GM21381 (cell line): Measurements from ENCODE around the gene ILRUN.
"Not testable (repeated sequence)": the region's sequence is repeated elsewhere in the genome, so short reads cannot be mapped to it uniquely, and the experiment has no call there.

Source experiments
- ATAC-seq: cut with Tn5 transposase; IDR thresholded peaks from one replicate; pipeline ENCODE4 v1.9.1; 2021; ENCODE audit warnings: mild to moderate bottlenecking, moderate library complexity; ENCODE audit not compliant: unreplicated experiment

Gene ILRUN

GRCh38 chr6:34697904-34698559 is 1.5 kb upstream of the ILRUN start:
- ATAC-seq: no peak

- ATAC-seq: no peak
These were observed 923 bp upstream of the ILRUN start for GRCh38 chr6:34697544-34697836.

- ATAC-seq: no peak
These were observed 303 bp downstream of the ILRUN start for GRCh38 chr6:34696189-34696738.

GRCh38 chr6:34695729-34696188 is 808 bp downstream of the ILRUN start:
- ATAC-seq: no peak

GRCh38 chr6:34692280-34692679 is 4.3 kb downstream of the ILRUN start:
- ATAC-seq: no peak

- ATAC-seq: no peak
These were observed 6.8 kb downstream of the ILRUN start for GRCh38 chr6:34689742-34690141.

GRCh38 chr6:34688956-34689355 is 7.6 kb downstream of the ILRUN start:
- ATAC-seq: no peak

GRCh38 chr6:34684919-34685318 is 11.6 kb downstream of the ILRUN start:
- ATAC-seq: no peak

- no peak for ATAC-seq
These were observed 12.2 kb downstream of the ILRUN start for GRCh38 chr6:34684364-34684763.

GRCh38 chr6:34680802-34681515 is 15.6 kb downstream of the ILRUN start:
- no peak for ATAC-seq

GRCh38 chr6:34680313-34680712 is 16.3 kb downstream of the ILRUN start:
- ATAC-seq: not testable (repeated sequence)

- ATAC-seq: no peak
These were observed 16.9 kb downstream of the ILRUN start for GRCh38 chr6:34679552-34680253.

GRCh38 chr6:34676140-34676539 is 20.4 kb downstream of the ILRUN start:
- no peak for ATAC-seq

- ATAC-seq: not testable (repeated sequence)
These were observed 21.6 kb downstream of the ILRUN start for GRCh38 chr6:34674930-34675329.

GRCh38 chr6:34674268-34674639 is 22.3 kb downstream of the ILRUN start:
- no peak for ATAC-seq

- ATAC-seq: no peak
These were observed 23.5 kb downstream of the ILRUN start for GRCh38 chr6:34673064-34673463.

- no peak for ATAC-seq
These were observed 23.9 kb downstream of the ILRUN start for GRCh38 chr6:34672657-34673043.

- peak; percentile 75 for ATAC-seq
These were observed 24.5 kb downstream of the ILRUN start for GRCh38 chr6:34671801-34672656.

- no peak for ATAC-seq
These were observed 25.2 kb downstream of the ILRUN start for GRCh38 chr6:34671367-34671766.

- not testable (repeated sequence) for ATAC-seq
These were observed 27.8 kb downstream of the ILRUN start for GRCh38 chr6:34668799-34669198.
